Kidney (tissue), 14 donors: ENCODE measurements around the gene TP53I11. TPM values are rescaled to one million over a fixed set of nuclear protein-coding genes. Genes with fewer than 3 reads are reported as not detected.

Experiments
- DNase-seq, 5 donors: peaks; one replicate each; pipeline ENCODE4 v3.0.0-alpha.2; 2013 to 2020
- FAIRE-seq: peaks from 2 replicates; lab custom pipeline; 2012; peaks lifted over from hg19 to GRCh38; lab: Jason Lieb, UNC
- H3K27ac ChIP-seq, 2 donors: one replicate each; pipeline ENCODE4 v1.7.0; 2013; ENCODE audit warnings: low read depth in 2 of 2, low read length in 2 of 2, inconsistent platforms in 1 of 2
- H3K27me3 ChIP-seq: one replicate; pipeline ENCODE4 v1.7.1; 2013; ENCODE audit warnings: low read length, inconsistent platforms; ENCODE audit not compliant: control insufficient read depth, insufficient read depth
- H3K36me3 ChIP-seq, 3 donors: one replicate each; pipeline versions ENCODE4 v1.7.0 to v1.7.1; 2013; ENCODE audit warnings: low read length in 3 of 3, control low read depth in 1 of 3, inconsistent platforms in 1 of 3; ENCODE audit not compliant: insufficient read depth in 3 of 3, control insufficient read depth in 2 of 3
- H3K4me1 ChIP-seq, 3 donors: one replicate each; pipeline versions ENCODE4 v1.7.0 to v1.7.1; 2013; ENCODE audit warnings: low read length in 3 of 3, inconsistent platforms in 1 of 3, low read depth in 1 of 3; ENCODE audit not compliant: control insufficient read depth in 2 of 3, insufficient read depth in 2 of 3
- H3K4me3 ChIP-seq, 3 donors: one replicate each; pipeline versions ENCODE4 v1.7.0 to v1.8.1; 2013; ENCODE audit warnings: low read length in 3 of 3, control low read depth in 1 of 3, inconsistent platforms in 1 of 3
- H3K9ac ChIP-seq, 3 donors: one replicate each; pipeline versions ENCODE4 v1.7.0 to v1.7.1; 2013; ENCODE audit warnings: low read length in 3 of 3, control low read depth in 1 of 3, inconsistent platforms in 1 of 3
- H3K9me3 ChIP-seq, 3 donors: one replicate each; pipeline versions ENCODE4 v1.7.0 to v1.7.1; 2013; ENCODE audit warnings: low read length in 3 of 3, control low read depth in 1 of 3, inconsistent platforms in 1 of 3; ENCODE audit not compliant: control insufficient read depth in 2 of 3, insufficient read depth in 1 of 3
- intact Hi-C: fragments of 100-400 bp; cut with DNase I; formaldehyde crosslinking; loops from one replicate; pipeline ENCODE4 v1.11.1; 2022
- polyA plus RNA-seq: library from polyadenylated mRNA; stranded (reverse); fragments of 350-450 nt; fragmentation: Illumina TruSeq; extraction: RNeasy Lipid Tissue Mini Kit (QIAGEN cat#74804); gene quantifications from one replicate; pipeline ENCODE4 v1.2.3, GENCODE V29; 2014; ENCODE audit warnings: low read depth, low replicate concordance; ENCODE audit not compliant: insufficient read depth
- total RNA-seq: library from RNA; stranded (reverse); fragmentation: NEBNext Ultra II Directional; extraction: Animal tissue kit (Norgen Biotek cat#: 25700); gene quantifications from one replicate; pipeline ENCODE4 v1.2.1, GENCODE V29; 2021
- TF ChIP-seq, protein P1 (sequence below): IDR thresholded peaks from 3 replicates; pipeline ENCODE4 v1.5.1; 2012; ENCODE audit warnings: mild to moderate bottlenecking, moderate library complexity, borderline replicate concordance; ENCODE audit not compliant: insufficient read depth; ENCODE audit errors: extremely low read depth
- donor health status: control.
- donor health status: control.
- donor health status: control.
- donor health status: control.
- donor health status: control.
- donor health status: DM: yes; HTN: yes; CAD: no.
- donor health status: Normal renal cell carcinoma (clear cell type).

The TP53I11 gene
- total and polyA plus RNA-seq, 2 donors from 2014 or later, result 25.7 to 35.3 TPM

DNA sequence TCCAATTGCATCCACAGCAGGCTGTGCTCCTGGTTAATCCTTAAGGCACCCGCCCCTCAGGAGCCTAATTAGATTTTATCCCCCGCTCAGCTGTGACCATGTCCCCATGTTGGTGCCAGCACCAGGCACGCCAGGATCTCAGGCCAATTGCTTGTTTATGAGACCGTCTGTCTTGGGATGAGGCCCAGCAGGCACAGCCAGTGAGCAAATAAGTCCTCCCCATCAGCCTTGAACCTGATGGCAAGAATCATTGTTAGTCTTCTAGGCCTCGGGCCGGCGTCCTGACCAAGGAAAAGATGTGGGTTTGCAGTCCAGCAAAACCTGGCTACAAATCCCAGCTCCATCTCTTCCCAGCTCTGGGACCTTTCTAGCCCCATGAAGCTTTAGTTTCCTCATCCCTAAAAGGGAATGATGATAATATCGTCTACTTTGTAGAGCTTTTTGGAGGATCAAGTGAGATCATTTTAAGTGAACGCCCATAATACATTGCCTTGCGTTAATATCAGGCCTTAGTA, 57.3 kb downstream of the TP53I11 start:
- no peak for FAIRE-seq
- peaks cover 0 to under 1% (median 0%) of the 10 kb centered on the region in 3 donors for H3K9me3 ChIP-seq
- no peak overlapping the region for H3K4me3 ChIP-seq
- H3K27me3 ChIP-seq, result no peaks in the 10 kb centered on the region
- no peaks in the 10 kb centered on the region for H3K36me3 ChIP-seq
- no peak for DNase-seq
- TF ChIP-seq, protein P1, sequence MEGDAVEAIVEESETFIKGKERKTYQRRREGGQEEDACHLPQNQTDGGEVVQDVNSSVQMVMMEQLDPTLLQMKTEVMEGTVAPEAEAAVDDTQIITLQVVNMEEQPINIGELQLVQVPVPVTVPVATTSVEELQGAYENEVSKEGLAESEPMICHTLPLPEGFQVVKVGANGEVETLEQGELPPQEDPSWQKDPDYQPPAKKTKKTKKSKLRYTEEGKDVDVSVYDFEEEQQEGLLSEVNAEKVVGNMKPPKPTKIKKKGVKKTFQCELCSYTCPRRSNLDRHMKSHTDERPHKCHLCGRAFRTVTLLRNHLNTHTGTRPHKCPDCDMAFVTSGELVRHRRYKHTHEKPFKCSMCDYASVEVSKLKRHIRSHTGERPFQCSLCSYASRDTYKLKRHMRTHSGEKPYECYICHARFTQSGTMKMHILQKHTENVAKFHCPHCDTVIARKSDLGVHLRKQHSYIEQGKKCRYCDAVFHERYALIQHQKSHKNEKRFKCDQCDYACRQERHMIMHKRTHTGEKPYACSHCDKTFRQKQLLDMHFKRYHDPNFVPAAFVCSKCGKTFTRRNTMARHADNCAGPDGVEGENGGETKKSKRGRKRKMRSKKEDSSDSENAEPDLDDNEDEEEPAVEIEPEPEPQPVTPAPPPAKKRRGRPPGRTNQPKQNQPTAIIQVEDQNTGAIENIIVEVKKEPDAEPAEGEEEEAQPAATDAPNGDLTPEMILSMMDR, result no peak
- H3K4me1 ChIP-seq, result peaks cover 0 to 2% (median 0%) of the 10 kb centered on the region in 3 donors
- H3K9ac ChIP-seq, result no peak overlapping the region
- no peak overlapping the region for H3K27ac ChIP-seq
- intact Hi-C loops, result no loop called here

DNA sequence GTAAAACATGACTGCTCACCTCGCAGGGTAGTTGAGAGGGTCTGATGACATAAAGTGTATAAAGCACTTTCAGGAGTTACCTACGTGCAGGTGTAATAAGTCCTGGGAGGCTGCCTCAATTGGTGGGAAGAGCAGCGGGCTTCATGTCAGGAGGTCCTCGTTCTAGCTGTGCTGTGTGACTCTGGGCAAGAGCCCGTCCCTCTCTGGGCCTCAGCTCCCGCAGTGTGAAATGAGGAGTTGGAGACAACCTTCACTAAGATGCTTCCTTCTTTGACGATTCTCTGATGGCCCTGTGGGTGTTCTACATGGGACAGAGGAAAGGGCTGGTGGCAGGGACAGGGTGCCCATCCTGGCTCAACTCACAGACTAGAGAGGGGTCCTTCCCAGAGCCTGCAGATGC, 57.8 kb downstream of the TP53I11 start:
- Histone ChIP-seq H3K4me3 (no peak overlapping the region), H3K27ac (no peak overlapping the region), H3K9ac (no peak overlapping the region), H3K4me1 (peaks cover 0 to 2% (median 0%) of the 10 kb centered on the region in 3 donors), H3K36me3 (no peaks in the 10 kb centered on the region), H3K27me3 (no peaks in the 10 kb centered on the region), H3K9me3 (no peaks in the 10 kb centered on the region)
- DNase-seq (no peak), FAIRE-seq (no peak)
- intact Hi-C loops, result no loop called here
- TF ChIP-seq, protein P1, result no peak

DNA sequence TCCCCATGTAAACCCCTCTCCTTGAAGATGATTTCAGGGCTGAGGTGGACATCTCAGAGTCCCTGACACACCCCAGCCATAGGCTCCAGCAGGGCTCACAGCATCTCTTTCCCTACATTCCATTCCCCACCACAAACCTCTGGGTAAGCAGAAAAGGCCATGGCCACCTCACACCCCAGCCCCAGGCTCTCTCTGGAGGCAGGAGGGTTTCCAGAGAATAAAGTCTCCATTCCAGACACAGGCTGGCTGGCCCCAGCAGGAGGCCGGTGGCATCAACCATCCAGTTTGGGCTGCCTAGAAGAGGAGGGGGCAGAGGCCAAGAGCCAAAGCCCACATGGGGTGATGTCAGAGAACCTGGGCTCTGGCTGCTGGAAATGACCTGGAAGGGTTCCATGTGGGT, 61.4 kb downstream of the TP53I11 start:
- TF ChIP-seq, protein P1, result no peak
- DNase-seq (no peak), FAIRE-seq (no peak)
- Histone ChIP-seq H3K27ac (no peak overlapping the region), H3K27me3 (no peaks in the 10 kb centered on the region), H3K9me3 (no peaks in the 10 kb centered on the region), H3K36me3 (no peaks in the 10 kb centered on the region), H3K9ac (no peak overlapping the region), H3K4me1 (peaks cover 0 to 2% (median 0%) of the 10 kb centered on the region in 3 donors), H3K4me3 (no peak overlapping the region)
- intact Hi-C loops, result no loop called here

DNA sequence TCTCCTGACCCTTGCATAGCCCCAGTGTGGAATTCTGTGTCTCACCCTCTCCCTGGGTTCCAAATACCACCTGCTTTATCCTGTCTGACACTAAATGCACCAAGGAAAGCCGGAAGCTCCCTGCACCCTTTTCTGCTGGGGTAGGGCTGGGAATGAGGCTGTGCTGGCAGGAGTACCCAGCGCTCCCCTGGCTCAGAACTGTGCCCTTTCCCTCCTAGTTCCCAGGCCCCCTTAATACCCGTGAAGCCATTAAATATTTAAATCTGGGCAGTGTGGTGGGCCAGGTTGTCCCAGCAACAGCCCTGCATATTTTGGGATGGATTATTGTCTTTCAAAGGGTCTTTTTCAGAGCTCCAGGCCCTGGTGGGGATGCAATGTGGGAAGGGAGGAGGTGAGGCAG, 63.0 kb downstream of the TP53I11 start:
- Histone ChIP-seq H3K9me3 (no peaks in the 10 kb centered on the region), H3K36me3 (no peaks in the 10 kb centered on the region), H3K27ac (no peak overlapping the region), H3K4me3 (no peak overlapping the region), H3K9ac (no peak overlapping the region), H3K4me1 (peaks cover 0 to 4% (median 3%) of the 10 kb centered on the region in 3 donors), H3K27me3 (no peaks in the 10 kb centered on the region)
- FAIRE-seq (no peak), DNase-seq (no peak)
- TF ChIP-seq, protein P1, result no peak
- intact Hi-C loops, result no loop called here
